Measurements from ENCODE around the gene SCFD2.

DNA sequence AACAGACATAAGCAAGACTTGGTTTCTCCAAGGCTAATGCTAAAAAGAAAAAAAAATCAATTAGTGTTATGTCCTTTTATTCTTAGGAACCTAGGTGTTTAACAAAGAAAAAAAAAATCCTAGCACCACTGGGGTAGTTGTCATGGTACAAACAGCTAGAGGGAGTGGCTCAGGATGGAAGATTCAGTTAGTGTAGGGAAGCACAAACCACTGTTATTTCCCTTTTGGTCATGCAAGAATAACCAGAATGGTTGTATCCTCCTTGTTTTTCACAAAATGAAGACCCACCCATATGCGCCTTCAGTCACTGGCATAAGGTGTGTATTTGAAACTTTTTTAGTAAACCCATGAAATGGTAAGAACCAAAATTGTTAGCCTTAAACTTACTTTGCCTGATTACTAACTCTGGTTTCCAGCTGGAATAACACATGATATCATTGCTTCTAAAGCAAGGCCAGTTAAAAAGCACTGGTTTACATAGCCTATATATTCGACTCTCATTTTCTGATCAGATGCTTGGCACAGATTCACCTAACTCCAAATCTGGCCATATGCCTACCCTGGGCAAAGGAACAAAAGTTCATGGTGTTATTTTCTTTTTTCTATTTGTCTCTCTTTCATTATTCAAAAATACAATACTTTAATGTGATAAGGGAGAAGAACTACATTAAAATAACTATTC, 132.6 kb downstream of the SCFD2 start:
- TF ChIP-seq TARDBP (IDR thresholded peaks at IDR 0.05) (no peak), SUZ12 (IDR thresholded peaks at IDR 0.05) (no peak), ZNF384 (IDR thresholded peaks at IDR 0.05) (no peak), SP1 (IDR thresholded peaks at IDR 0.05) (no peak), NFRKB (IDR thresholded peaks at IDR 0.05) (no peak), BHLHE40 (IDR thresholded peaks at IDR 0.05; ENCODE audit: borderline replicate concordance) (no peak), FOXK2 (IDR thresholded peaks at IDR 0.05) (no peak), HDGF (IDR thresholded peaks at IDR 0.05; ENCODE audit: borderline replicate concordance) (no peak), LEF1 (IDR thresholded peaks at IDR 0.05; ENCODE audit: borderline replicate concordance) (no peak), FOXM1 (IDR thresholded peaks at IDR 0.05; ENCODE audit: borderline replicate concordance) (no peak), FOXA1 (IDR thresholded peaks at IDR 0.05) (no peak), ELF4 (IDR thresholded peaks at IDR 0.05) (no peak)
